Endodermal cell (in vitro differentiated cells): ENCODE data around the gene GALNT7. TPM values are rescaled to one million over a fixed set of nuclear protein-coding genes. Genes with fewer than 3 reads are reported as not detected.

Experiments
- DNase-seq: peaks from one replicate; pipeline ENCODE4 v3.0.0-alpha.2; 2017
- H3K27ac ChIP-seq: 2 replicates; pipeline ENCODE4 v1.5.1; 2013; ENCODE audit warnings: mild to moderate bottlenecking, low read depth, low read length, moderate library complexity
- H3K27me3 ChIP-seq: 2 replicates; pipeline ENCODE4 v1.6.1; 2013; ENCODE audit warnings: mild to moderate bottlenecking, low read length, moderate library complexity; ENCODE audit not compliant: insufficient read depth, control insufficient read depth, poor library complexity, severe bottlenecking
- H3K36me3 ChIP-seq: 2 replicates; pipeline ENCODE4 v1.7.0; 2013; ENCODE audit warnings: mild to moderate bottlenecking, low read length, moderate library complexity; ENCODE audit not compliant: control insufficient read depth, insufficient read depth
- H3K4me1 ChIP-seq: one replicate; pipeline ENCODE4 v1.7.0; 2013; ENCODE audit warnings: low read length; ENCODE audit not compliant: control insufficient read depth, insufficient read depth
- H3K4me3 ChIP-seq: 2 replicates; pipeline ENCODE4 v1.5.1; 2013; ENCODE audit warnings: mild to moderate bottlenecking, low read length, moderate library complexity
- H3K9ac ChIP-seq: 2 replicates; pipeline ENCODE4 v1.6.1; 2013; ENCODE audit warnings: mild to moderate bottlenecking, low read length, moderate library complexity; ENCODE audit not compliant: poor library complexity, severe bottlenecking; ENCODE audit errors: extremely low read depth
- H3K9me3 ChIP-seq: 2 replicates; pipeline ENCODE4 v1.6.1; 2013; ENCODE audit warnings: mild to moderate bottlenecking, low read length, moderate library complexity; ENCODE audit not compliant: control insufficient read depth
- H3K27ac Mint-ChIP-seq: 2 replicates; pipeline ENCODE4 v1.8.0; 2020; ENCODE audit warnings: mixed read lengths
- H3K27me3 Mint-ChIP-seq: 2 replicates; pipeline ENCODE4 v1.8.0; 2021; ENCODE audit warnings: mild to moderate bottlenecking, mixed read lengths; ENCODE audit not compliant: insufficient read depth
- H3K36me3 Mint-ChIP-seq: 2 replicates; pipeline ENCODE4 v1.8.0; 2020; ENCODE audit warnings: low read depth, mixed read lengths
- H3K4me1 Mint-ChIP-seq: 2 replicates; pipeline ENCODE4 v1.8.0; 2020; ENCODE audit warnings: mixed read lengths
- H3K4me3 Mint-ChIP-seq: 2 replicates; pipeline ENCODE4 v1.8.0; 2020; ENCODE audit warnings: mild to moderate bottlenecking, moderate library complexity, mixed read lengths
- H3K9me3 Mint-ChIP-seq: 2 replicates; pipeline ENCODE4 v1.8.0; 2020; ENCODE audit warnings: mild to moderate bottlenecking, mixed read lengths
- CTCF ChIP-seq: fragments of 200-600 bp; sonication (generic); conservative IDR thresholded peaks from 2 replicates; pipeline ENCODE4 v1.5.0; 2021; ENCODE audit warnings: antibody characterized with exemption, mild to moderate bottlenecking
- WGBS, 2 experiments: methylation state at CpG; one replicate each; pipeline versions ENCODE4 v1.1.5 to v1.1.7; 2013; ENCODE audit warnings: missing lambda C conversion rate in 2 of 2, mixed read lengths in 1 of 2; ENCODE audit not compliant: insufficient coverage in 1 of 2, insufficient read length in 1 of 2; 5-methylcytosine and 5-hydroxymethylcytosine counted together
- microRNA-seq: library from miRNA; unstranded; fragments of <30 nt; microRNA quantifications from one replicate; pipeline ENCODE4 v1.2.0, GENCODE V29; 2020; ENCODE audit warnings: borderline microRNAs expressed
- total RNA-seq, 2 donors: library from RNA; stranded (reverse); fragmentation: NEBNext Ultra II Directional in 1 of 2; extraction: Animal tissue kit (Norgen Biotek cat#: 25700) in 1 of 2; gene quantifications; 2 replicates in 1 of 2; 3 replicates in 1 of 2; pipeline ENCODE4 v1.2.1, GENCODE V29; 2021

GALNT7 gene
- total RNA-seq, 2 donors from 2014 or later, result 66.1 to 72.1 TPM

GRCh38 chr4:173370477-173371291, 202.1 kb downstream of the GALNT7 start, which contains the start of gene SAP30:
TSS of gene SAP30 (plus strand) at chr4:173370954. CDS start at chr4:173371183, 229 bp downstream.
- WGBS, 2 experiments, result 0 to 1% methylated on average over 20 to 72 of the region's 72 CpGs
- no peaks in the 10 kb centered on the region for H3K27me3 Mint-ChIP-seq
- H3K9ac ChIP-seq, result peak within 1 kb of the TSS; percentile 70
- H3K9me3 ChIP-seq, result no peaks in the 10 kb centered on the region
- no peaks in the 10 kb centered on the region for H3K4me1 ChIP-seq
- peak; percentile 99 for DNase-seq
- H3K27ac Mint-ChIP-seq, result peak within 1 kb of the TSS; percentile 97
- H3K27me3 ChIP-seq, result no peaks in the 10 kb centered on the region
- H3K4me1 Mint-ChIP-seq, result peaks cover 5% of the 10 kb centered on the region
- H3K4me3 Mint-ChIP-seq, result peak within 1 kb of the TSS; percentile 91
- peak within 1 kb of the TSS; percentile 97 for H3K27ac ChIP-seq
- no peak for TF ChIP-seq CTCF
- H3K9me3 Mint-ChIP-seq, result no peaks in the 10 kb centered on the region
- peak within 1 kb of the TSS; percentile 99 for H3K4me3 ChIP-seq
- H3K36me3 ChIP-seq, result no peaks in the 10 kb centered on the region
- H3K36me3 Mint-ChIP-seq, result peaks cover 2% of the 10 kb centered on the region

GRCh38 chr4:173371292-173372192, 202.9 kb downstream of the GALNT7 start:
- Mint-ChIP-seq H3K27me3 (no peaks in the 10 kb centered on the region), H3K9me3 (no peaks in the 10 kb centered on the region), H3K4me3 (peak overlapping the region; percentile 91), H3K27ac (peak overlapping the region; percentile 82), H3K36me3 (peaks cover 2% of the 10 kb centered on the region), H3K4me1 (peaks cover 5% of the 10 kb centered on the region)
- Histone ChIP-seq H3K9me3 (no peaks in the 10 kb centered on the region), H3K4me3 (peak overlapping the region; percentile 99), H3K9ac (peak overlapping the region; percentile 66), H3K27ac (peak overlapping the region; percentile 97), H3K4me1 (no peaks in the 10 kb centered on the region), H3K36me3 (no peaks in the 10 kb centered on the region), H3K27me3 (no peaks in the 10 kb centered on the region)
- peak; percentile 85 for DNase-seq
- TF ChIP-seq CTCF, result no peak
- 0% methylated on average over 19 to 68 of the region's 68 CpGs for WGBS, 2 experiments

Small RNAs within 50 kb of the gene (microRNA-seq; reads per million reads assigned to microRNA genes)
- not detected for gene MIR548T

Other genes with a start within 250 kb of the GALNT7 start
- 100 to 1,000 TPM; 236 to 425 TPM for gene HMGB2, start 165.5 kb downstream of the GALNT7 start, total RNA-seq
- gene SAP30, start 202.1 kb downstream of the GALNT7 start, total RNA-seq, result 10 to 100 TPM in 1 of 2 donors, 1 to 10 TPM in 1; 8.7 to 10.8 TPM
- not detected for gene SCRG1, start 230.3 kb downstream of the GALNT7 start, total RNA-seq